CD4-positive, alpha-beta T cell treated with Interleukin-6 for 4 hours (primary cell): Measurements from ENCODE around the gene CASTOR1.

Experiments used
- DNase-seq: peaks from one replicate; pipeline ENCODE4 v3.0.0-alpha.2; 2020; ENCODE audit warnings: mixed read lengths

CASTOR1 gene

GRCh38 chr22:30244066-30244465 lies 45.2 kb downstream of the CASTOR1 start:
- DNase-seq, result no peak

GRCh38 chr22:30243661-30244060 lies 45.6 kb downstream of the CASTOR1 start:
- no peak for DNase-seq

GRCh38 chr22:30241576-30242371 lies 47.5 kb downstream of the CASTOR1 start:
- DNase-seq, result no peak

GRCh38 chr22:30240541-30241417 lies 48.5 kb downstream of the CASTOR1 start:
- DNase-seq, result no peak

GRCh38 chr22:30239488-30240405 lies 49.6 kb downstream of the CASTOR1 start:
- DNase-seq, result no peak

GRCh38 chr22:30238661-30239487 lies 50.4 kb downstream of the CASTOR1 start:
- no peak for DNase-seq

GRCh38 chr22:30238136-30238535 lies 51.2 kb downstream of the CASTOR1 start:
- no peak for DNase-seq

GRCh38 chr22:30236875-30237274 lies 52.4 kb downstream of the CASTOR1 start:
- no peak for DNase-seq

GRCh38 chr22:30235687-30236170 lies 53.6 kb downstream of the CASTOR1 start:
- DNase-seq, result no peak
